GM12801 (cell line): ENCODE data around the gene TIMM44.

Source experiments
- CTCF ChIP-seq: IDR thresholded peaks from one replicate; pipeline ENCODE4 v1.5.1; 2011; ENCODE audit warnings: control low read depth; ENCODE audit not compliant: insufficient read length; ENCODE audit errors: extremely low read depth

Gene TIMM44

GRCh38 chr19:7983995-7984837 lies 40.8 kb upstream of the TIMM44 start:
- TF ChIP-seq CTCF = no peak

GRCh38 chr19:7983286-7983950 lies 40.0 kb upstream of the TIMM44 start:
- TF ChIP-seq CTCF = no peak

- no peak for TF ChIP-seq CTCF
Observed at GRCh38 chr19:7982651-7983099, 39.2 kb upstream of the TIMM44 start.

GRCh38 chr19:7982103-7982502 lies 38.6 kb upstream of the TIMM44 start:
- no peak for TF ChIP-seq CTCF

GRCh38 chr19:7981661-7982060 lies 38.2 kb upstream of the TIMM44 start:
- no peak for TF ChIP-seq CTCF

- TF ChIP-seq CTCF = no peak
Observed at GRCh38 chr19:7981199-7981598, 37.7 kb upstream of the TIMM44 start.

- TF ChIP-seq CTCF = no peak
Observed at GRCh38 chr19:7980635-7981121, 37.2 kb upstream of the TIMM44 start.
